DOHH2 (cell line): ENCODE results near the gene PGM2L1.

Source experiments
- H3F3A ChIP-seq: fragments of 200-600 bp; sonication (generic), shearing (Covaris generic); 2 replicates; pipeline ENCODE4 v1.6.0; 2016; ENCODE audit warnings: antibody characterized with exemption, mild to moderate bottlenecking; ENCODE audit not compliant: control insufficient read depth, insufficient read depth
- H3K27ac ChIP-seq: fragments of 200-600 bp; sonication (generic); 2 replicates; pipeline ENCODE4 v1.5.1; 2014; ENCODE audit warnings: low read depth, mild to moderate bottlenecking, low read length, moderate library complexity
- H3K27me3 ChIP-seq: fragments of 200-600 bp; sonication (generic); 2 replicates; pipeline ENCODE4 v1.6.1; 2014; ENCODE audit warnings: mild to moderate bottlenecking, low read length, mixed read lengths; ENCODE audit not compliant: control insufficient read depth
- H3K36me3 ChIP-seq: fragments of 200-600 bp; sonication (generic); 2 replicates; pipeline ENCODE4 v1.6.1; 2014; ENCODE audit warnings: mild to moderate bottlenecking, low read length, moderate library complexity, mixed read lengths; ENCODE audit not compliant: control insufficient read depth
- H3K4me1 ChIP-seq: fragments of 200-600 bp; sonication (generic); 2 replicates; pipeline ENCODE4 v1.6.1; 2014; ENCODE audit warnings: mild to moderate bottlenecking, low read length, mixed read lengths; ENCODE audit not compliant: control insufficient read depth
- H3K4me2 ChIP-seq: fragments of 200-600 bp; sonication (generic); 2 replicates; pipeline ENCODE4 v1.6.0; 2014; ENCODE audit warnings: mild to moderate bottlenecking, low read length, moderate library complexity
- H3K4me3 ChIP-seq: fragments of 200-600 bp; sonication (generic); 2 replicates; pipeline ENCODE4 v1.5.1; 2014; ENCODE audit warnings: mild to moderate bottlenecking, low read length, mixed read lengths
- H3K79me2 ChIP-seq: fragments of 200-600 bp; sonication (generic); 2 replicates; pipeline ENCODE4 v1.6.1; 2014; ENCODE audit warnings: mild to moderate bottlenecking, low read length, mixed read lengths; ENCODE audit not compliant: control insufficient read depth
- H3K9me2 ChIP-seq: fragments of 200-600 bp; sonication (generic); replicated peaks from 2 replicates; pipeline ENCODE4 v1.6.1; 2014; ENCODE audit warnings: mild to moderate bottlenecking, low read length, mixed read lengths; ENCODE audit not compliant: control insufficient read depth
- H3K9me3 ChIP-seq: fragments of 200-600 bp; sonication (generic); 2 replicates; pipeline ENCODE4 v1.6.1; 2014; ENCODE audit warnings: antibody characterized with exemption, low read length, mixed read lengths; ENCODE audit not compliant: control insufficient read depth, insufficient read depth
- H4K20me1 ChIP-seq: fragments of 200-600 bp; sonication (generic); 2 replicates; pipeline ENCODE4 v1.6.0; 2014; ENCODE audit warnings: low read depth, mild to moderate bottlenecking, antibody characterized with exemption, low read length, moderate library complexity; ENCODE audit not compliant: control insufficient read depth, insufficient read depth
- EZH2phosphoT487 ChIP-seq: fragments of 200-600 bp; sonication (generic); IDR thresholded peaks from 2 replicates; pipeline ENCODE4 v1.6.1; 2017; ENCODE audit warnings: borderline replicate concordance, mild to moderate bottlenecking, antibody characterized with exemption, low read length, moderate library complexity, mixed read lengths
- TF ChIP-seq, protein P1 (sequence below): fragments of 200-600 bp; sonication (generic); IDR thresholded peaks from one replicate; pipeline ENCODE4 v1.5.1; 2014; ENCODE audit warnings: antibody characterized with exemption, mild to moderate bottlenecking, low read depth, low read length; ENCODE audit not compliant: poor library complexity, severe bottlenecking

PGM2L1 gene

GRCh38 chr11:74322667-74323066 lies 75.6 kb downstream of the PGM2L1 start:
- H3K4me2 ChIP-seq, result no peak overlapping the region
- H4K20me1 ChIP-seq, result no peaks in the 10 kb centered on the region
- H3K9me2 ChIP-seq, result no peaks in the 10 kb centered on the region
- H3K4me1 ChIP-seq, result no peaks in the 10 kb centered on the region
- H3K4me3 ChIP-seq, result no peak overlapping the region
- no peaks in the 10 kb centered on the region for H3K36me3 ChIP-seq
- no peaks in the 10 kb centered on the region for H3K79me2 ChIP-seq
- peaks cover 7% of the 10 kb centered on the region for H3K27me3 ChIP-seq
- H3K9me3 ChIP-seq, result no peaks in the 10 kb centered on the region
- H3F3A ChIP-seq, result no peaks in the 10 kb centered on the region
- TF ChIP-seq, protein P1, sequence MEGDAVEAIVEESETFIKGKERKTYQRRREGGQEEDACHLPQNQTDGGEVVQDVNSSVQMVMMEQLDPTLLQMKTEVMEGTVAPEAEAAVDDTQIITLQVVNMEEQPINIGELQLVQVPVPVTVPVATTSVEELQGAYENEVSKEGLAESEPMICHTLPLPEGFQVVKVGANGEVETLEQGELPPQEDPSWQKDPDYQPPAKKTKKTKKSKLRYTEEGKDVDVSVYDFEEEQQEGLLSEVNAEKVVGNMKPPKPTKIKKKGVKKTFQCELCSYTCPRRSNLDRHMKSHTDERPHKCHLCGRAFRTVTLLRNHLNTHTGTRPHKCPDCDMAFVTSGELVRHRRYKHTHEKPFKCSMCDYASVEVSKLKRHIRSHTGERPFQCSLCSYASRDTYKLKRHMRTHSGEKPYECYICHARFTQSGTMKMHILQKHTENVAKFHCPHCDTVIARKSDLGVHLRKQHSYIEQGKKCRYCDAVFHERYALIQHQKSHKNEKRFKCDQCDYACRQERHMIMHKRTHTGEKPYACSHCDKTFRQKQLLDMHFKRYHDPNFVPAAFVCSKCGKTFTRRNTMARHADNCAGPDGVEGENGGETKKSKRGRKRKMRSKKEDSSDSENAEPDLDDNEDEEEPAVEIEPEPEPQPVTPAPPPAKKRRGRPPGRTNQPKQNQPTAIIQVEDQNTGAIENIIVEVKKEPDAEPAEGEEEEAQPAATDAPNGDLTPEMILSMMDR, result no peak
- no peak for TF ChIP-seq EZH2phosphoT487
- H3K27ac ChIP-seq, result no peak overlapping the region

- no peaks in the 10 kb centered on the region for H3K79me2 ChIP-seq
- no peaks in the 10 kb centered on the region for H3K9me2 ChIP-seq
- H3K4me2 ChIP-seq, result no peak overlapping the region
- H4K20me1 ChIP-seq, result no peaks in the 10 kb centered on the region
- H3K27me3 ChIP-seq, result peaks cover 7% of the 10 kb centered on the region
- H3F3A ChIP-seq, result no peaks in the 10 kb centered on the region
- H3K27ac ChIP-seq, result no peak overlapping the region
- peaks cover 2% of the 10 kb centered on the region; the same call in 1 of the 2 replicates for H3K9me3 ChIP-seq
- no peaks in the 10 kb centered on the region for H3K36me3 ChIP-seq
- H3K4me3 ChIP-seq, result no peak overlapping the region
- H3K4me1 ChIP-seq, result no peaks in the 10 kb centered on the region
- no peak for TF ChIP-seq EZH2phosphoT487
- TF ChIP-seq, protein P1, result peak; percentile 75
These were observed 76.6 kb downstream of the PGM2L1 start for GRCh38 chr11:74321487-74322188.

- Histone ChIP-seq H3K79me2 (no peaks in the 10 kb centered on the region), H4K20me1 (no peaks in the 10 kb centered on the region), H3K4me1 (no peaks in the 10 kb centered on the region), H3K9me2 (no peaks in the 10 kb centered on the region), H3K4me3 (no peak overlapping the region), H3K9me3 (peaks cover 5% of the 10 kb centered on the region; the same call in 1 of the 2 replicates), H3K27me3 (peaks cover 7% of the 10 kb centered on the region), H3F3A (no peaks in the 10 kb centered on the region), H3K4me2 (no peak overlapping the region), H3K27ac (no peak overlapping the region), H3K36me3 (no peaks in the 10 kb centered on the region)
- TF ChIP-seq EZH2phosphoT487, result no peak
- TF ChIP-seq, protein P1, result no peak
These were observed 77.7 kb downstream of the PGM2L1 start for GRCh38 chr11:74320538-74320937.
